Islet of Langerhans (tissue), 1 donor: Measurements from ENCODE around the gene UBE2L5.

ENCODE experiments used
- FAIRE-seq: peaks from one replicate; lab custom pipeline; 2011; peaks lifted over from hg19 to GRCh38; lab: Jason Lieb, UNC

Gene UBE2L5

GRCh38 chr13:30422054-30422839, at the start of gene UBE2L5:
UBE2L5 (plus strand) TSS chr13:30422493; CDS start chr13:30427991, 5,498 bp downstream.
- FAIRE-seq: peak; percentile 55

GRCh38 chr13:30373727-30374126, 48.6 kb upstream of the UBE2L5 start:
- FAIRE-seq: no peak

DNA sequence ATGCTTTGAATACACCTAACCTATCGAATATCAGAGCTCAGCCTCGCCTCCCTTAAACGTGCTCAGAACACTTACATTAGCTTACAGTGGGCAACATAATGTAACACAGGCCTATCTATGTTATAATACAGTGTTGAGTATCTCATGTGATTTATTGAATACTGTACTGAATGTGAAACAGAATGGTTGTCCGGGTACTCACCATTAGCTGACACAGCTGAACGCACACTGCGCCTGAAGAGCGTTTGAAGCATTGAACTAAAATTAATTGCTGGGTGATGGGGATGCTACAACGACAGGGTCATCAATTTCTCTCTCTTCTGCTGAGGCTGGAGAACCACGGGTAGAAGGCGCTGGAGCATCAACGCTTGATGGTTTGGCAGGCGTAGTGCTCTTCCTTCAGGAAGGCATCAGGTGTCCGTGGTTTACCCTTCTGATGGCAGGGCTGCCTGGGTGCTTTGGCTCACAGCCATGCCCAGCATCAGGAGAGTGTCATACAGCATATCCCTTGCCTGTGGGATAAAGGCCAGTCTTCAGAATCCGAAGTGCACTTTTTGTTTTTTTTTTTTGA, 46.9 kb upstream of the UBE2L5 start:
- peak; percentile 61 for FAIRE-seq

DNA sequence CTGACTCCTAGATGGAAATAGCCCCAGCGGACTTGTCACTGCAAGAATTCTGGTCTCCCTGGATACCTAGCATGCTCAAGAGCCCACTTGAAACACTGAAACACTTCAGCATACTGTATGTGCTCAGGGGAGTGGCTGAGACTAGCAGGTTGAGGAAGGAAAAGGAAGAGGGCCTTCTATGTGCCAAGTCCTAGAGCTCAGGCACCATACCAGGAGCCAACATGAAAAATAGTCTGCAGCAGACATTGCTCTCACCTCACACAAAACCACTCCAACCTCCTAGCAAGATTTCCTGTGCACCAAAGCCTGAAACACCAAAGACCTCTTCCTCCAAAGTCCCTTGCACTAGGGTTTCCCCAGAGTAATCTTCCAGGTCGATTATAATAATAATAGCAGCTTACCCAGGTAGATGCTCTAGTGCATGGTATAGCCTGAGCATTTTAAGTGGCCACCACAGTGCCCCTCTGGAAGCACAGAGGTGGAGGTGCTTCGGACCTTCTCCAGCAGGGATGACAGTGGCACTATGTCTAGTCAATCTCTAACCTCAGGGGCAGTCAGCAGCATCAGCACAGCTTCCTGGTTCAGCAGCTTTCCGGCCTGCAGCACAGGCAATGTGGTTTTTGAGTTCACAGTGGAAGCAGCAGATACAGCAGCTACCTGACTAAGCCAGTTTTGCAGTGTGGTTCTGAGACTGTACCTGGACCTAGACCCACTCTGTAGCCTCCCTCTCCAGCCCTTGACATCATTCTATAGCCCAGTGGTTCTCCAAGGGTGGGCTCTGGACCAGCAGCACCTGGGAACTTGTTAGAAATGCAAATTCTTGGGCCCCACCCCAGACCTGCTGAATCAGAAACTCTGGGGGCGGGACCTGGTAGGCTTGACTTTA, 45.6 kb upstream of the UBE2L5 start:
- FAIRE-seq: no peak

DNA sequence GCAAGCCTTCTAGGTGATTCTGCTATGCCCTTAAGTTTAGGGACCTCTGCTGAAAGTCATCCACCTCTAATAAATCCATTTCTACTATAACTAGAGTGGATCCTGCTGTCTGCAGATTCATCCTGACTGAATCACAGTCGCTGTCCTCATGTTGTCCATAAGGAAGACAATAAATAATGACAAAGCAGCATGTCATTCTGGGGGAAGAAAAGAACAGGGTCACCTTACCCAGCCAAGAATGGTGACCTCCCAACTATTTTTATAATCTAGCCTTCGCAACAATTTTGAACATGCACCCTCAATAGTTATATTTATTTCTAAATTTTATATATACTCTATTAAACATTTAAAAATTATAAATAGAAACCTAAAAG, 45.0 kb upstream of the UBE2L5 start:
- FAIRE-seq: no peak

GRCh38 chr13:30378191-30378590, 44.1 kb upstream of the UBE2L5 start:
- FAIRE-seq: no peak

DNA sequence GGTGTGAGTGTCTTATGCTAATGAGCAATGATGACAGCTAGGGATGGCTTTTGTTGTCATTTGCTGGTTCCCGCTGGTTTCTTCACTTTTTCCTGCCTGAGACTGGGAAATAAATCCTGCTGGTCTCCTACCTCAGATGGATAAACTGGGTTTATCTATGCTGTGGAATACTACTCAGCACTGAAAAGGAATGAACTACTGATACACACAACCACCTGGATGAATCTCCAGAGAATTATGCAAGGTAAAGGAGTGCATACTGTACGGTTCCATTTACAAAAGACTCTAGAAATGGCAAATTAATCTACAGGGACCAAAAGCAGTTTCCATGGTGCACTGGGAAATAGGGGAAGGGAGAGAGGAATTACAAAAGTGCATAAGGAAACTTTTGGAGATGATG, 41.2 kb upstream of the UBE2L5 start:
- FAIRE-seq: no peak

GRCh38 chr13:30382836-30383525, 39.3 kb upstream of the UBE2L5 start:
- FAIRE-seq: no peak

DNA sequence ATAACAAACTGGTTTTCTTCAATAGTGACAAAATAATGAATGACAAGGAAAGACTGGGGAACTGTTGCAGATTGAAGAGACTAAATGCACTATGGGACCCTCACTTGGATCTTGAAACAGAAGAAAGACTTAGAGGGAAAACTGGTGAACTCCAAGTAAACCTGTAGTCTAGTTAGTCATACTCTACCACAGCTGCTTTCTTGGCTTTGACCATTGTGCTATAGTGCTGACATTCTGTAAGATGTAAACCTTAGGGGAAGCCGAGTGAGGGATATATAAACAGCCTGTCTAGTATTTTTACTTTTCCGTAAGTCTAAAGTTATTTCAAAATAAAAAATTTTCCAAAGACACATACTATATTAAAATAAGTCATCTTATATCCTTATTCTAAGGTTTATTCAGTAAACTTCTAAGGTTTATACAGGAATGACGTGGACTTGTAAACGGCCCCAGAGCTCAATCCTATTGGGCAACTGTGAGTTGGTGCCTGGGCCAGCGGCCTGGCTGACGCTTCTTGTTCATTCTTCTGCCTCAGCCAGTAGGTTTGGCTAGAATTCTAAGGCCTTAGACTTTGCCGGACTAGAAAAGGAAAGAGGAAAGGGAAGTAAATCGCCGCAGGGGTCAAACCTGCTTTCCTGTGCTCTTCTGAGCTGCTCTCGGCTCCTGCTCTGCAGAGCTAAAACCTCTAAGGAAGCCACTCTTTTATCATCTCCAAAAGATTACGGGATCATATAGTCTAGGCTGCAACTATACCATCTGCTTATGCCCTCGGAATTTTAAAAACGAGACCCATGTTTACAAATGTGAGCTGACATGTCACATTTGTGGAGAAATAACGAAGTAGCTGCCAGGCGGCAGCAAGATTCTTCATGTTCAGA, 33.6 kb upstream of the UBE2L5 start:
- FAIRE-seq: peak; percentile 5

DNA sequence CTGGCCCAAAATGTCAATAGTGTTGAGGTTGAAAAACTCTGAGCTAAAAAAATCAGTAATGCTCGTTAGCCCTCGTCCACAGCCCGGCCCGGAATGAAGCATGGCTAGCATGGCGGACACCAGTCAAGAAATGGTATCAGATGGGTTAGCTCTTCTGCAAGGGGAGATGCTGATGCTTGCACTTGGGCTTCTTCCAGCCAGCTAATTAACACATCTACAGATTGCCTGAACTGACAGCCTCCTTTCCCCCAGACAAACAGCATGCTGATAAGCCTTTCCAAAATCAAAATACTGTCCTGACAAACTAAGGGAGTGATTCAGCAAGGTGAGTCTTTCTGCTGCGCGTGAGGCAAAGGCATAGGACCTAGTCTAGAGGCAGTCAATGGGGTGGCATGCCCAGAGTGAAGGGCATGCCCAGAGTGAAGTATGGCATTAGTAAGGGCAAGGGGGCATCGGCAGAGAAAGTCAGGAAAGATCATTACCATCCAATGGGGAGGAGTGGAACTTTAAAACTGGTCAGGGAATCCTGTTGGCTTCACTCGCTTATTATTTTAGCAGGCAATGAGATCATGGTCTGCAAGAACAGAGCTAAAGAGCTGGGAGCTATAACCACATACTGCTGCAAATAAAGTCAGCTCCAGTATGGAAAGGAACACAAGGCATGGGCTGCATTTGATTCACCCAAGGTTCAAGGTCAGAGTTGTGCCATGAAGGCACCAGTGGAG, 30.2 kb upstream of the UBE2L5 start:
- no peak for FAIRE-seq

GRCh38 chr13:30392681-30393045, 29.6 kb upstream of the UBE2L5 start:
- FAIRE-seq: no peak

DNA sequence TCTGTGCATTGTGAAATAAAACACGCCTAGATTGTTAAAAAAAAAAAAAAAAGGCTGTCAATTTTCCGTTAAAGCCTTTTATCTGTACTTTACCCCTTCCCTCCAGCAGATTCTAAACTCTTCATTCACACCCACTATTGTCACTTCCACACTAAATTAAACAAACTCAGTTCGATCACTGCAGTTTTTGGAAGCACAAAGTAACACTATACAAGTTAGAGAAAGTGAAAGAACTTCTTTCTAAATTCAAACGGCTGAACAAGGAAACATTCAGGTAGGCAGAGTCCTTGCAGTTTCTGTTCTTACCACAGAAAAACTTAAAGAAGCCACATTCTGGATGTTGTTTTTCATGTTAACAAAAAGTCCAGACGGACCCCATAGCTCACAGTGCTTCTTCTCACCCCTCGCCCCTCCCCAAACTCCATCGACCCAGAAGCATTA, 27.5 kb upstream of the UBE2L5 start:
- FAIRE-seq: no peak

DNA sequence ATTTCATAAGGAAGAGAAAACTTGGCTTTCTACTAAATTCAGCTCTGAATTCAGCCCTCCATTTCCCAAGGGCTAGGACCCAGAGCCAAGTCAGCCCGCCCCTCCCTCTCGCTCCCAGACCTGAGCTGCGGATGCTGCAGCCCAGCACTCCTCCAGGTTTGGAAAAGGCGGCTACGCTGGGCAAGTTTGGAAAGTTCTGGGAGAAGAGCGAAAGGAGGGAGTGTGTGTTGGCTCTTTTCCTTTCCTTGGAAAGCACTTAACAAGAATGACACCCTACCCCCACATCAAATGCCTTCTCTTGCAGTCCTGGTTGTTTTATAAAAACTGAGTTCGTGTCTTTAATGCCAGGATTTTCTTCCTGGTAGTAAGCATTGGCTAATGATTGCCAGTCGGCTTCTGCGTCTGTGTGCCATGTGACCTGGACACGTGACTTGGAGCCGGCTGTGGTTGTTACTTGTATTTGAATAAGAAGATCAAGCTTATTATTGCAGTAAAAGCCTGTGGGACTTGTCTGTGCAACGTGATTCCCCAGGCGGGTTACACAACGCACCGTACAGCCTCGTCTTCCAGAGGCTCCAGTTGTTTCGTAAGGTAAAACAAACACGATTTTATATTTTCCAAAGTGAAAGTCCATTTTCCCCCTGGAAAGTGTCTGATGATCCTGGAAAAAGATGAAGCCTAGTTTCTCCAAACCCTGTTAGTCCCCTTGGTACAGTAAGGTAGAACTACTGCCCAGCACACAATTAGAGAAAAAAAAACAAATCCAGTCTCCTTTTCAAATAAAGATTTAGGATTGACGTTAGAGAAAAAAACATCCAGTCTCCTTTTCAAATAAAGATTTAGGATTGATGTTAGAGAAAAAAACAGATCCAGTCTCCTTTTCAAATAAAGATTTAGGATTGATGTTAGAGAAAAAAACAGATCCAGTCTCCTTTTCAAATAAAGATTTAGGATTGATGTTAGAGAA, 26.8 kb upstream of the UBE2L5 start:
- peak; percentile 91 for FAIRE-seq

GRCh38 chr13:30396434-30397075, 25.7 kb upstream of the UBE2L5 start:
- no peak for FAIRE-seq

GRCh38 chr13:30398601-30399072, 23.7 kb upstream of the UBE2L5 start:
- no peak for FAIRE-seq

- no peak for FAIRE-seq
Measured at GRCh38 chr13:30400376-30400775, 21.9 kb upstream of the UBE2L5 start.

DNA sequence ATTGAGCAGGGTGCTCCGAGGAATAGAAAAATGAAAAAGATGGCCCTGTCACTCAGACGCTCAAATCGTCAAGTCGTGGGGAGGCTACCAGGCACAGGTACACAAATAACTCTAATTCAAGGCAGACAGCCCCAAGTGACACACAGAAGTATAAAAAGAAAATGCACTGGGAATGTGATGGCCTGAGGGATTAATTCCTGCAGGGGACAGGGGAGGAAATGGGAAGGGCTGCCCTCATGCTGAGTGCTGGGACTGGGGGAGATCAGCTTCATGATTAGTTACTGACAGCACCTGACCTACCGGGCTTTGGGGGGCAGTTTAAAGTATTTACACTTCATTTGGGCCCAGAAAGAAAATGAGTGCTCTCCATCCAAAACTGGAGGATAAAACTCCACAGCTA, 20.9 kb upstream of the UBE2L5 start:
- no peak for FAIRE-seq

GRCh38 chr13:30403456-30403855, 18.8 kb upstream of the UBE2L5 start:
- FAIRE-seq: no peak

- no peak for FAIRE-seq
Measured at GRCh38 chr13:30404207-30404606, 18.1 kb upstream of the UBE2L5 start.
